Trophoblast cell (in vitro differentiated cells and primary cell): Measurements from ENCODE around the gene GJC3.
"Not testable (repeated sequence)": the region's sequence is repeated elsewhere in the genome, so short reads cannot be mapped to it uniquely, and the experiment has no call there.

Source experiments
- DNase-seq, 2 donors: peaks; one replicate each; pipeline ENCODE4 v3.0.0-alpha.2; 2016
- H2AFZ ChIP-seq: 2 replicates; pipeline ENCODE4 v1.6.1; 2013; ENCODE audit warnings: low read length, moderate library complexity, mild to moderate bottlenecking; ENCODE audit not compliant: insufficient read depth, poor library complexity
- H2AK5ac ChIP-seq: 2 replicates; pipeline ENCODE4 v1.6.1; 2013; ENCODE audit warnings: mild to moderate bottlenecking, low read length
- H2BK120ac ChIP-seq: 2 replicates; pipeline ENCODE4 v1.6.1; 2013; ENCODE audit warnings: low read length, mild to moderate bottlenecking, moderate library complexity; ENCODE audit not compliant: insufficient read depth, poor library complexity
- H2BK12ac ChIP-seq: 2 replicates; pipeline ENCODE4 v1.6.1; 2013; ENCODE audit warnings: mild to moderate bottlenecking, low read length, moderate library complexity
- H2BK5ac ChIP-seq: 2 replicates; pipeline ENCODE4 v1.6.1; 2013; ENCODE audit warnings: low read length, low read depth, moderate library complexity, mild to moderate bottlenecking; ENCODE audit not compliant: poor library complexity
- H3K14ac ChIP-seq: 2 replicates; pipeline ENCODE4 v1.6.1; 2013; ENCODE audit warnings: mild to moderate bottlenecking, low read length
- H3K18ac ChIP-seq: 2 replicates; pipeline ENCODE4 v1.6.1; 2013; ENCODE audit warnings: mild to moderate bottlenecking, low read length
- H3K23ac ChIP-seq: 2 replicates; pipeline ENCODE4 v1.6.1; 2013; ENCODE audit warnings: low read length
- H3K27ac ChIP-seq: 2 replicates; pipeline ENCODE4 v1.5.1; 2013; ENCODE audit warnings: low read depth, mild to moderate bottlenecking, inconsistent platforms, low read length, moderate library complexity
- H3K27me3 ChIP-seq: 2 replicates; pipeline ENCODE4 v1.6.1; 2013; ENCODE audit warnings: inconsistent platforms, mild to moderate bottlenecking, low read length, moderate library complexity; ENCODE audit not compliant: insufficient read depth
- H3K36me3 ChIP-seq, 2 experiments: 1 replicate in 1 of 2; 2 replicates in 1 of 2; pipeline ENCODE4 v1.6.1; 2013; ENCODE audit warnings: low read length in 2 of 2, mild to moderate bottlenecking in 2 of 2, moderate library complexity in 1 of 2; ENCODE audit not compliant: insufficient read depth in 2 of 2, control insufficient read depth in 1 of 2
- H3K4ac ChIP-seq: 2 replicates; pipeline ENCODE4 v1.6.1; 2013; ENCODE audit warnings: low read depth, mild to moderate bottlenecking, low read length, moderate library complexity
- H3K4me1 ChIP-seq, 2 experiments: 1 replicate in 1 of 2; 2 replicates in 1 of 2; pipeline ENCODE4 v1.6.1; 2013; ENCODE audit warnings: low read length in 2 of 2, mild to moderate bottlenecking in 2 of 2, moderate library complexity in 1 of 2; ENCODE audit not compliant: insufficient read depth in 2 of 2, control insufficient read depth in 1 of 2
- H3K4me2 ChIP-seq: 2 replicates; pipeline ENCODE4 v1.6.1; 2013; ENCODE audit warnings: inconsistent platforms, mild to moderate bottlenecking, low read length, moderate library complexity
- H3K4me3 ChIP-seq: 2 replicates; pipeline ENCODE4 v1.5.1; 2013; ENCODE audit warnings: mild to moderate bottlenecking, low read depth, low read length, inconsistent platforms
- H3K79me1 ChIP-seq: one replicate; pipeline ENCODE4 v1.6.1; 2013; ENCODE audit warnings: low read length
- H3K79me2 ChIP-seq: 2 replicates; pipeline ENCODE4 v1.6.1; 2013; ENCODE audit warnings: low read length, mild to moderate bottlenecking; ENCODE audit not compliant: control insufficient read depth, insufficient read depth, poor library complexity
- H3K9ac ChIP-seq: 2 replicates; pipeline ENCODE4 v1.6.1; 2013; ENCODE audit warnings: mild to moderate bottlenecking, low read length
- H3K9me3 ChIP-seq: 2 replicates; pipeline ENCODE4 v1.6.1; 2013; ENCODE audit warnings: low read depth, mild to moderate bottlenecking, control low read depth, inconsistent platforms, low read length; ENCODE audit not compliant: insufficient read depth
- H4K12ac ChIP-seq: 2 replicates; pipeline ENCODE4 v1.6.1; 2013; ENCODE audit warnings: low read depth, mild to moderate bottlenecking, low read length, moderate library complexity
- H4K8ac ChIP-seq: 2 replicates; pipeline ENCODE4 v1.6.1; 2013; ENCODE audit warnings: low read depth, mild to moderate bottlenecking, low read length, moderate library complexity
- H4K91ac ChIP-seq: one replicate; pipeline ENCODE4 v1.6.1; 2013; ENCODE audit warnings: low read depth, mild to moderate bottlenecking, low read length, moderate library complexity
- WGBS: extraction: QIAGEN DNeasy Blood & Tissue Kit; methylation state at CpG from one replicate; pipeline ENCODE4 v1.1.7; 2013; ENCODE audit warnings: missing lambda C conversion rate; ENCODE audit not compliant: insufficient read length, insufficient coverage; ENCODE audit errors: extremely low coverage; 5-methylcytosine and 5-hydroxymethylcytosine counted together

GJC3 gene

DNA sequence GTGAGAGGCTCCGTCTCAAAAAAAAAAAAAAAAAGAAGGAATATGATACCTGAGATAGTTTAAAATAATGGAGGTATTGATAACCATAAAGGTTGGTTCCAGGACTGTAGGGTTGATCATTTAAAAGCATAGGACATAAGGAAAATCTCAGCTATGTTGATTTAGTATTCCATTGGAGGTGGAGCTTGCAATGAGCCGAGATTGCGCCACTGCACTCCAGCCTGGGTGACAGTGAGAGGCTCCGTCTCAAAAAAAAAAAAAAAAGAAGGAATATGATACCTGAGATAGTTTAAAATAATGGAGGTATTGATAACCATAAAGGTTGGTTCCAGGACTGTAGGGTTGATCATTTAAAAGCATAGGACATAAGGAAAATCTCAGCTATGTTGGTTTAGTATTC lies 23.2 kb upstream of the GJC3 start:
- H3K14ac ChIP-seq, H3K4me1 ChIP-seq, H2BK120ac ChIP-seq, H2BK12ac ChIP-seq, H3K27me3 ChIP-seq, H3K9ac ChIP-seq, H4K91ac ChIP-seq, H4K12ac ChIP-seq, H3K4me2 ChIP-seq, H3K9me3 ChIP-seq, H3K4me3 ChIP-seq, H3K79me1 ChIP-seq, H3K27ac ChIP-seq, H4K8ac ChIP-seq, H3K18ac ChIP-seq, H3K4ac ChIP-seq, DNase-seq, H2AFZ ChIP-seq, H3K36me3 ChIP-seq, H2BK5ac ChIP-seq, H3K79me2 ChIP-seq, H2AK5ac ChIP-seq, H3K23ac ChIP-seq: not testable (repeated sequence)
- WGBS = no CpG with 5 or more reads among the region's 4 CpGs

DNA sequence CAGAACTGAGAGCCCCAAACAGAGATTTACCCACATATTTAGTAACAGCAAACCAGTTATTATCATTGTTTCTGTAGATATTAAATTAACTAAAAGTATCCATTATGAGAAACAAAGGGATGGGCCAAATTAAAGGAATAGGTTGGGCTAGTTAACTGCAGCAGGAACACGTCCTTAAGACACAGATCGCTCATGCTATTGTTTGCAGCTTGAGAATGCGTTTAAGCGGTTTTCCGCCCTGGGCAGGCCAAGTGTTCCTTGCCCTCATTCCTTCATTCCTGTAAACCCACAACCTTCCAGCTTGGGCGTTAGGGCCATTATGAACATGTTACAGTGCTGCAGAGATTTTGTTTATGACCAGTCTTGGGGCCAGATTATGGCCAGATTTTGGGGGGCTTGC lies 21.4 kb upstream of the GJC3 start:
- WGBS = no CpG with 5 or more reads among the region's 6 CpGs
- not testable (repeated sequence) for H3K18ac ChIP-seq, H3K4me2 ChIP-seq, H4K91ac ChIP-seq, H2BK5ac ChIP-seq, H3K4me3 ChIP-seq, H2AFZ ChIP-seq, H2BK12ac ChIP-seq, H3K14ac ChIP-seq, DNase-seq, H3K9ac ChIP-seq, H4K12ac ChIP-seq, H2AK5ac ChIP-seq, H3K79me1 ChIP-seq, H3K4me1 ChIP-seq, H3K79me2 ChIP-seq, H3K27ac ChIP-seq, H3K23ac ChIP-seq, H2BK120ac ChIP-seq, H4K8ac ChIP-seq, H3K36me3 ChIP-seq, H3K4ac ChIP-seq, H3K9me3 ChIP-seq, H3K27me3 ChIP-seq

DNA sequence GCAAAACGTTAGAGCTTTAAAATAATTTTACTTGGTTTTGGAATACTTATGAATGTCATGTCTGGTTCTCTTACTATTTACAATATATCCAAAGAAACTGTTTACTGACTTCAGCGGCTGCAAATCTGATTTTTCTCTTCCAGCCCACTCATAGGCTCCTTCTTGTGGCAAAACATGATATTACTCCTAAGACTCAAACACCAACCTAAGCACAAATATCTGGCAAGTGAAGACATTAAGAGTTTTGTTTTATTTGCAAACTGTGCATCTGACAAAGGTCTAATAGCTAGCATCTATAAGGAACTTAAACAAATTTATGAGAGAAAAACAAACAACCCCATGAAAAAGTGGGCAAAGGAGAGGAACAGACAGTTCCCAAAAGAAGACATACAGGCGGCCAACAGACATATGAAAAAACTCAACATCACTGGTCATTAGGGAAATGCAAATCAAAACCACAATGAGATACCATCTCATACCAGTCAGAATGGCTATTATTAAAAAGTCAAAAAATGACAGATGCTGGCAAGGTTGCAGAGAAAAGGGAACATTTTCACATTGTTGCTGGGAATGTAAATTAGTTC lies 20.3 kb upstream of the GJC3 start:
- no peaks in the 10 kb centered on the region for H3K79me1 ChIP-seq
- H2BK12ac ChIP-seq = no peak overlapping the region
- no peak overlapping the region for H3K23ac ChIP-seq
- no peak overlapping the region for H2AK5ac ChIP-seq
- H3K14ac ChIP-seq = no peak overlapping the region
- no peaks in the 10 kb centered on the region for H3K79me2 ChIP-seq
- no peak overlapping the region for H2AFZ ChIP-seq
- H3K4me1 ChIP-seq = no peaks in the 10 kb centered on the region
- H4K91ac ChIP-seq = no peak overlapping the region
- no peak overlapping the region for H3K9ac ChIP-seq
- no peak overlapping the region for H2BK120ac ChIP-seq
- peaks cover 8% of the 10 kb centered on the region for H3K9me3 ChIP-seq
- no peak for DNase-seq
- no peak overlapping the region for H4K8ac ChIP-seq
- H3K27me3 ChIP-seq = no peaks in the 10 kb centered on the region
- no peak overlapping the region for H4K12ac ChIP-seq
- H3K4me3 ChIP-seq = no peak overlapping the region
- no peak overlapping the region for H3K4ac ChIP-seq
- H2BK5ac ChIP-seq = no peak overlapping the region
- WGBS = no CpG with 5 or more reads among the region's 3 CpGs
- no peak overlapping the region for H3K4me2 ChIP-seq
- no peak overlapping the region for H3K18ac ChIP-seq
- no peak overlapping the region for H3K27ac ChIP-seq
- no peaks in the 10 kb centered on the region for H3K36me3 ChIP-seq

DNA sequence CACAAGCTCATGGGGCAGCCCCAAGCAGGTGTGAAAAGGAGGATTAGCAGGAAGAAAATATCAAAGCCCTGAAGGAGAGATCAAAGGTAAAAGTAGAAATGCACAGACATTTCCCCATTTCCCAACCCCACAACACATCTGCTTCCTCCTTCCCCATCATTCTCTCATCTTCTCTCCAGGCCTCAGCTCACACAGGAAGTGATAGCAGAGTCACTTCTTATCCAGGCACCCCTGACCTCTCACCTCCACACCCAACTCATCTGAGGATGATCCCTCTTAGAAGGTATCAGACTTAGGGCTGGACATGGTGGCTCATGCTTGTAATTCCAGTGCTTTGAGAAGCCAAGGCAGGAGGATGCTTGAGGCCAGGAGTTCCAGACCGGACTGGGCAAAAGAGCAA lies 18.2 kb upstream of the GJC3 start:
- no peak overlapping the region for H2AK5ac ChIP-seq
- no CpG with 5 or more reads among the region's 1 CpG for WGBS
- H3K4me2 ChIP-seq = no peak overlapping the region
- H3K27ac ChIP-seq = no peak overlapping the region
- no peak overlapping the region for H4K12ac ChIP-seq
- H4K91ac ChIP-seq = no peak overlapping the region
- H3K18ac ChIP-seq = no peak overlapping the region
- H2BK5ac ChIP-seq = no peak overlapping the region
- no peak overlapping the region for H2AFZ ChIP-seq
- peak in 1 of 2 donors; percentile 15 for DNase-seq
- H3K14ac ChIP-seq = no peak overlapping the region
- H3K4ac ChIP-seq = no peak overlapping the region
- no peak overlapping the region for H4K8ac ChIP-seq
- H3K9me3 ChIP-seq = peaks cover 9% of the 10 kb centered on the region
- H2BK120ac ChIP-seq = no peak overlapping the region
- no peak overlapping the region for H2BK12ac ChIP-seq
- no peak overlapping the region for H3K23ac ChIP-seq
- H3K79me1 ChIP-seq = no peaks in the 10 kb centered on the region
- no peak overlapping the region for H3K4me3 ChIP-seq
- no peaks in the 10 kb centered on the region for H3K27me3 ChIP-seq
- no peaks in the 10 kb centered on the region for H3K79me2 ChIP-seq
- H3K36me3 ChIP-seq = no peaks in the 10 kb centered on the region
- H3K4me1 ChIP-seq = peaks cover 0 to 2% of the 10 kb centered on the region in 2 experiments
- no peak overlapping the region for H3K9ac ChIP-seq
